Neural cell (in vitro differentiated cells): Measurements from ENCODE around the gene CPA5.

Experiments used
- EP300 ChIP-seq: fragments of 450-650 bp; conservative IDR thresholded peaks from 2 replicates; pipeline ENCODE4 v1.6.1; 2014; ENCODE audit warnings: antibody characterized with exemption, mild to moderate bottlenecking, moderate library complexity; ENCODE audit not compliant: poor library complexity, severe bottlenecking
- EZH2 ChIP-seq: fragments of 200-600, 300-800 bp; shearing (Covaris generic), sonication (generic); IDR thresholded peaks from 2 replicates; pipeline ENCODE4 v1.6.1; 2014; ENCODE audit warnings: antibody characterized with exemption, low read length, borderline replicate concordance, mild to moderate bottlenecking; ENCODE audit not compliant: insufficient read depth, poor library complexity, severe bottlenecking
- MXI1 ChIP-seq: fragments of 450-650 bp; conservative IDR thresholded peaks from 2 replicates; pipeline ENCODE4 v1.6.1; 2014; ENCODE audit warnings: antibody characterized with exemption, mild to moderate bottlenecking; ENCODE audit not compliant: poor library complexity, severe bottlenecking
- POLR2AphosphoS5 ChIP-seq: IDR thresholded peaks from 2 replicates; pipeline ENCODE4 v1.6.1; 2012
- RAD21 ChIP-seq: fragments of 450-650 bp; conservative IDR thresholded peaks from 2 replicates; pipeline ENCODE4 v1.6.1; 2014; ENCODE audit warnings: antibody characterized with exemption, mild to moderate bottlenecking, moderate library complexity
- SMC3 ChIP-seq: fragments of 450-650 bp; conservative IDR thresholded peaks from 2 replicates; pipeline ENCODE4 v1.6.1; 2014; ENCODE audit warnings: antibody characterized with exemption, mild to moderate bottlenecking, moderate library complexity; ENCODE audit not compliant: poor library complexity
- TAF1 ChIP-seq: IDR thresholded peaks from 2 replicates; pipeline ENCODE4 v1.6.1; 2012; ENCODE audit warnings: low read depth
- TF ChIP-seq, protein P1 (sequence below): fragments of 450-650 bp; IDR thresholded peaks from 2 replicates; pipeline ENCODE4 v1.5.1; 2014; ENCODE audit warnings: antibody characterized with exemption, mild to moderate bottlenecking, moderate library complexity; ENCODE audit not compliant: poor library complexity, severe bottlenecking
- TF ChIP-seq, protein P2 (sequence below): IDR thresholded peaks from 2 replicates; pipeline ENCODE4 v1.6.1; 2012; ENCODE audit warnings: borderline replicate concordance

- TF ChIP-seq EZH2: no peak
- TF ChIP-seq, protein P1, sequence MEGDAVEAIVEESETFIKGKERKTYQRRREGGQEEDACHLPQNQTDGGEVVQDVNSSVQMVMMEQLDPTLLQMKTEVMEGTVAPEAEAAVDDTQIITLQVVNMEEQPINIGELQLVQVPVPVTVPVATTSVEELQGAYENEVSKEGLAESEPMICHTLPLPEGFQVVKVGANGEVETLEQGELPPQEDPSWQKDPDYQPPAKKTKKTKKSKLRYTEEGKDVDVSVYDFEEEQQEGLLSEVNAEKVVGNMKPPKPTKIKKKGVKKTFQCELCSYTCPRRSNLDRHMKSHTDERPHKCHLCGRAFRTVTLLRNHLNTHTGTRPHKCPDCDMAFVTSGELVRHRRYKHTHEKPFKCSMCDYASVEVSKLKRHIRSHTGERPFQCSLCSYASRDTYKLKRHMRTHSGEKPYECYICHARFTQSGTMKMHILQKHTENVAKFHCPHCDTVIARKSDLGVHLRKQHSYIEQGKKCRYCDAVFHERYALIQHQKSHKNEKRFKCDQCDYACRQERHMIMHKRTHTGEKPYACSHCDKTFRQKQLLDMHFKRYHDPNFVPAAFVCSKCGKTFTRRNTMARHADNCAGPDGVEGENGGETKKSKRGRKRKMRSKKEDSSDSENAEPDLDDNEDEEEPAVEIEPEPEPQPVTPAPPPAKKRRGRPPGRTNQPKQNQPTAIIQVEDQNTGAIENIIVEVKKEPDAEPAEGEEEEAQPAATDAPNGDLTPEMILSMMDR: no peak
- no peak for TF ChIP-seq EP300
- TF ChIP-seq POLR2AphosphoS5: no peak
- no peak for TF ChIP-seq RAD21
- TF ChIP-seq MXI1: no peak
- TF ChIP-seq, protein P2, sequence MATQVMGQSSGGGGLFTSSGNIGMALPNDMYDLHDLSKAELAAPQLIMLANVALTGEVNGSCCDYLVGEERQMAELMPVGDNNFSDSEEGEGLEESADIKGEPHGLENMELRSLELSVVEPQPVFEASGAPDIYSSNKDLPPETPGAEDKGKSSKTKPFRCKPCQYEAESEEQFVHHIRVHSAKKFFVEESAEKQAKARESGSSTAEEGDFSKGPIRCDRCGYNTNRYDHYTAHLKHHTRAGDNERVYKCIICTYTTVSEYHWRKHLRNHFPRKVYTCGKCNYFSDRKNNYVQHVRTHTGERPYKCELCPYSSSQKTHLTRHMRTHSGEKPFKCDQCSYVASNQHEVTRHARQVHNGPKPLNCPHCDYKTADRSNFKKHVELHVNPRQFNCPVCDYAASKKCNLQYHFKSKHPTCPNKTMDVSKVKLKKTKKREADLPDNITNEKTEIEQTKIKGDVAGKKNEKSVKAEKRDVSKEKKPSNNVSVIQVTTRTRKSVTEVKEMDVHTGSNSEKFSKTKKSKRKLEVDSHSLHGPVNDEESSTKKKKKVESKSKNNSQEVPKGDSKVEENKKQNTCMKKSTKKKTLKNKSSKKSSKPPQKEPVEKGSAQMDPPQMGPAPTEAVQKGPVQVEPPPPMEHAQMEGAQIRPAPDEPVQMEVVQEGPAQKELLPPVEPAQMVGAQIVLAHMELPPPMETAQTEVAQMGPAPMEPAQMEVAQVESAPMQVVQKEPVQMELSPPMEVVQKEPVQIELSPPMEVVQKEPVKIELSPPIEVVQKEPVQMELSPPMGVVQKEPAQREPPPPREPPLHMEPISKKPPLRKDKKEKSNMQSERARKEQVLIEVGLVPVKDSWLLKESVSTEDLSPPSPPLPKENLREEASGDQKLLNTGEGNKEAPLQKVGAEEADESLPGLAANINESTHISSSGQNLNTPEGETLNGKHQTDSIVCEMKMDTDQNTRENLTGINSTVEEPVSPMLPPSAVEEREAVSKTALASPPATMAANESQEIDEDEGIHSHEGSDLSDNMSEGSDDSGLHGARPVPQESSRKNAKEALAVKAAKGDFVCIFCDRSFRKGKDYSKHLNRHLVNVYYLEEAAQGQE: no peak
- no peak for TF ChIP-seq SMC3
- no peak for TF ChIP-seq TAF1
Observed at GRCh38 chr7:130344271-130344866, at the start of gene CPA5.
